ENCODE results near the gene NFATC4. TPM values are rescaled to one million over a fixed set of nuclear protein-coding genes. Genes with fewer than 3 reads are reported as not detected.

Gene NFATC4
- total RNA-seq, 1 experiment from 2014 or later: 60.7 TPM

GRCh38 chr14:24347134-24347533 is 20.9 kb upstream of the NFATC4 start:
- no peaks in the 10 kb centered on the region for H3K9me3 Mint-ChIP-seq
- no peak for TF ChIP-seq ZNF423 (CRISPR knock-in tag; IDR thresholded peaks at IDR 0.05)
- no peak for TF ChIP-seq TEAD4 (CRISPR knock-in tag; IDR thresholded peaks at IDR 0.05)
- TF ChIP-seq, protein P1, sequence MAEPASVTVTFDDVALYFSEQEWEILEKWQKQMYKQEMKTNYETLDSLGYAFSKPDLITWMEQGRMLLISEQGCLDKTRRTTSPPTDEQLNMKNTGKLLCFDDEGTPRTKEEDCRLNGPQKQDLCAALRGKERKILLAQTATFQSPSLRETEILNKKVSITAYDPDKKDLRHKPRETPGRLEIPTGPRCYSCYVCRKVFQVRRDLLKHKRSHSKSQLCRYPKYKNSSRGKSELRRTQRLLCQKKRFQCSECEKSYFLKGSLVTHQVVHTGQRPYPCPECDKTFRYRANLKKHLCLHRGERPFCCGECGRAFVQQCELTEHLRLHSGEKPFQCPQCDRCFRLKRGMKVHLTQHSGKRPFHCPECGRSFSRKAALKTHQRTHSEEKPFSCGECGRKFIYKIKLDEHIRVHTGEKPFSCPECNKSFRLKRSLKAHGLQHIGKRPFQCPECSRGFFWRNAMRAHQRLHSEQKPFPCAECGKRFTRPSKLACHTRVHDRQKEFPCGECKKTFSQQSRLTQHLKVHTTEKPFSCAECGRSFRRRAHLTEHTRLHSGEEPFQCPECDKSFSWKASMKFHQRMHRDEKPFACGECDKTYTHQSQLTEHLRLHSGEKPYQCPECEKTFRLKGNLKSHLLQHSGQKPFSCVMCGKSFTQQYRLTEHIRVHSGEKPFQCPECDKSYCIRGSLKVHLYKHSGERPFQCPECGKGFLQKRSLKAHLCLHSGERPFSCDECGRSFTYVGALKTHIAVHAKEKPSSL (CRISPR knock-in tag; conservative IDR thresholded peaks at IDR 0.05): no peak
- TF ChIP-seq CREM (CRISPR knock-in tag; IDR thresholded peaks at IDR 0.05): no peak
- TF ChIP-seq ZNF416 (CRISPR knock-in tag; IDR thresholded peaks at IDR 0.05): no peak
- no peak for TF ChIP-seq SP1 (CRISPR knock-in tag; conservative IDR thresholded peaks at IDR 0.05)
- no peak for TF ChIP-seq STAT6 (CRISPR knock-in tag; conservative IDR thresholded peaks at IDR 0.05; ENCODE audit: low read depth)
- TF ChIP-seq, protein P2, sequence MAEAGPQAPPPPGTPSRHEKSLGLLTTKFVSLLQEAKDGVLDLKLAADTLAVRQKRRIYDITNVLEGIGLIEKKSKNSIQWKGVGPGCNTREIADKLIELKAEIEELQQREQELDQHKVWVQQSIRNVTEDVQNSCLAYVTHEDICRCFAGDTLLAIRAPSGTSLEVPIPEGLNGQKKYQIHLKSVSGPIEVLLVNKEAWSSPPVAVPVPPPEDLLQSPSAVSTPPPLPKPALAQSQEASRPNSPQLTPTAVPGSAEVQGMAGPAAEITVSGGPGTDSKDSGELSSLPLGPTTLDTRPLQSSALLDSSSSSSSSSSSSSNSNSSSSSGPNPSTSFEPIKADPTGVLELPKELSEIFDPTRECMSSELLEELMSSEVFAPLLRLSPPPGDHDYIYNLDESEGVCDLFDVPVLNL (CRISPR knock-in tag; IDR thresholded peaks at IDR 0.05; ENCODE audit: borderline replicate concordance, low read depth): no peak
- TF ChIP-seq, protein P3, sequence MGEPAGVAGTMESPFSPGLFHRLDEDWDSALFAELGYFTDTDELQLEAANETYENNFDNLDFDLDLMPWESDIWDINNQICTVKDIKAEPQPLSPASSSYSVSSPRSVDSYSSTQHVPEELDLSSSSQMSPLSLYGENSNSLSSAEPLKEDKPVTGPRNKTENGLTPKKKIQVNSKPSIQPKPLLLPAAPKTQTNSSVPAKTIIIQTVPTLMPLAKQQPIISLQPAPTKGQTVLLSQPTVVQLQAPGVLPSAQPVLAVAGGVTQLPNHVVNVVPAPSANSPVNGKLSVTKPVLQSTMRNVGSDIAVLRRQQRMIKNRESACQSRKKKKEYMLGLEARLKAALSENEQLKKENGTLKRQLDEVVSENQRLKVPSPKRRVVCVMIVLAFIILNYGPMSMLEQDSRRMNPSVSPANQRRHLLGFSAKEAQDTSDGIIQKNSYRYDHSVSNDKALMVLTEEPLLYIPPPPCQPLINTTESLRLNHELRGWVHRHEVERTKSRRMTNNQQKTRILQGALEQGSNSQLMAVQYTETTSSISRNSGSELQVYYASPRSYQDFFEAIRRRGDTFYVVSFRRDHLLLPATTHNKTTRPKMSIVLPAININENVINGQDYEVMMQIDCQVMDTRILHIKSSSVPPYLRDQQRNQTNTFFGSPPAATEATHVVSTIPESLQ (CRISPR knock-in tag; IDR thresholded peaks at IDR 0.05): no peak
- no peak for TF ChIP-seq ZNF263 (CRISPR knock-in tag; IDR thresholded peaks at IDR 0.05; ENCODE audit: low read depth)
- TF ChIP-seq ZBTB21 (CRISPR knock-in tag; IDR thresholded peaks at IDR 0.05; ENCODE audit: borderline replicate concordance): no peak
- TF ChIP-seq MYBL2 (CRISPR knock-in tag; IDR thresholded peaks at IDR 0.05): no peak
- no peak for TF ChIP-seq USF1 (CRISPR knock-in tag; IDR thresholded peaks at IDR 0.05)
- no peak for TF ChIP-seq AFF4 (CRISPR knock-in tag; IDR thresholded peaks at IDR 0.05; ENCODE audit: borderline replicate concordance)
- TF ChIP-seq RELA (CRISPR knock-in tag; IDR thresholded peaks at IDR 0.05; ENCODE audit: borderline replicate concordance): no peak
- no peak for TF ChIP-seq ZMAT4 (CRISPR knock-in tag; IDR thresholded peaks at IDR 0.05)
- POLR2A ChIA-PET: no interaction called here
- no peak overlapping the region for H3K27ac Mint-ChIP-seq
- H3K27me3 Mint-ChIP-seq (ENCODE audit: low read depth): peaks cover 88% of the 10 kb centered on the region
- no peaks in the 10 kb centered on the region for H3K4me1 Mint-ChIP-seq
- H3K4me3 Mint-ChIP-seq: no peak overlapping the region
- CTCF ChIA-PET: interaction anchor here (0.9 to 4.0 kb wide), 5 partner anchors 14 to 90 kb away, joined by 3 to 43 read pairs (median 8); partner anchors contain the start of gene ADCY4
- ATAC-seq (no peak), DNase-seq (ENCODE audit: low spot score) (no peak)
- no peaks in the 10 kb centered on the region for H3K36me3 Mint-ChIP-seq
